Activated T-helper 17 cell treated with anti-CD3 and anti-CD28 coated beads, Interleukin-2, amount 50 U/mL, for 72 hours (primary cell): Measurements from ENCODE around the gene PTPRN2. TPM values are rescaled to one million over a fixed set of nuclear protein-coding genes. Genes with fewer than 3 reads are reported as not detected.

Source experiments
- ATAC-seq: fragments of 150-1000 bp; cut with Tn5 transposase; replicated peaks from 2 replicates; pipeline ENCODE4 v1.10.0; 2021; ENCODE audit warnings: mild to moderate bottlenecking, moderate library complexity
- H3K27ac Mint-ChIP-seq: one replicate; pipeline ENCODE4 v1.8.0; 2022; ENCODE audit warnings: mixed read lengths
- H3K27me3 Mint-ChIP-seq: one replicate; pipeline ENCODE4 v1.8.0; 2022; ENCODE audit warnings: mixed read lengths
- H3K36me3 Mint-ChIP-seq: one replicate; pipeline ENCODE4 v1.8.0; 2022; ENCODE audit warnings: low read depth, mild to moderate bottlenecking, mixed read lengths
- H3K4me1 Mint-ChIP-seq: one replicate; pipeline ENCODE4 v1.8.0; 2022; ENCODE audit warnings: mixed read lengths
- H3K4me3 Mint-ChIP-seq: one replicate; pipeline ENCODE4 v1.8.0; 2022; ENCODE audit warnings: mild to moderate bottlenecking, mixed read lengths
- H3K9me3 Mint-ChIP-seq: one replicate; pipeline ENCODE4 v1.8.0; 2022; ENCODE audit warnings: mixed read lengths
- total RNA-seq, 2 donors: library from RNA; stranded (reverse); gene quantifications; one replicate each; pipeline ENCODE4 v1.2.3, GENCODE V29; 2022

The PTPRN2 gene
- total RNA-seq, 2 donors from 2014 or later = 0.48 to 1.4 TPM

- no peak overlapping the region for H3K4me3 Mint-ChIP-seq
- no peak for ATAC-seq
- H3K9me3 Mint-ChIP-seq = no peaks in the 10 kb centered on the region
- H3K27ac Mint-ChIP-seq = no peak overlapping the region
- no peaks in the 10 kb centered on the region for H3K4me1 Mint-ChIP-seq
- H3K36me3 Mint-ChIP-seq = no peaks in the 10 kb centered on the region
- H3K27me3 Mint-ChIP-seq = peaks cover 38% of the 10 kb centered on the region
Observed at GRCh38 chr7:157687845-157688532, 899.6 kb downstream of the PTPRN2 start.

GRCh38 chr7:157687158-157687557 lies 900.5 kb downstream of the PTPRN2 start:
- H3K4me3 Mint-ChIP-seq = no peak overlapping the region
- H3K4me1 Mint-ChIP-seq = no peaks in the 10 kb centered on the region
- no peaks in the 10 kb centered on the region for H3K36me3 Mint-ChIP-seq
- H3K27ac Mint-ChIP-seq = no peak overlapping the region
- no peaks in the 10 kb centered on the region for H3K9me3 Mint-ChIP-seq
- no peak for ATAC-seq
- peaks cover 44% of the 10 kb centered on the region for H3K27me3 Mint-ChIP-seq

DNA sequence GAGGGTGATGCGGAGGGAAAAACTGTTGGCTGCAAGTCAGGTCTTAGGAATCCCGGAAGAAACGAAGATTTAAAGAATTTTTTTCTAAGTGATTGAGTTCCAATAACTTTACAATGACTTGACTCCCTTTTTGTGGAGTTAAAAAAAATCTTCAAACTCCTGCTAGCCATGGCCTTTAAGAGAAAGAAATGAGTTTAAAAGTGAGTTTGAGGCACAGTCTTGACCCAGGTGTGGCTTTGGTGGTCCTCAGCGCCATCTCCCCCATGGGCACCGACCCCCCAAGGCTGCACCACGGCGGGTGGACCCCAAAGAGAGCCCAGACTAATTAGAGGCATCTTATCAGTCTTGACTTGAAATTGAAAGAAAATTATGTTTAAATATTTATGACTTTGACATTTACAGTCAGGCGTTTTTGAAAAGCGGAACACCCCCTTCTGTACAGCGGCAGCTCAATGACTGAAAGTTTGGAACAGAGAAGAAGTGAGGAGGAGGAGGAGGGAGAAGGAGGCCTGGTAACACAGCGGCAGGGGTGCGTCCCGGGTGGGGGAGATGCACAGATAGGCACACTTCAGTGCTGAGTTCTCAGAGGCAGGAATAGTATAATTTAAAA lies 901.2 kb downstream of the PTPRN2 start:
- Mint-ChIP-seq H3K27ac (no peak overlapping the region), H3K36me3 (no peaks in the 10 kb centered on the region), H3K9me3 (no peaks in the 10 kb centered on the region), H3K4me3 (no peak overlapping the region), H3K4me1 (no peaks in the 10 kb centered on the region), H3K27me3 (peaks cover 49% of the 10 kb centered on the region)
- ATAC-seq = no peak

- H3K36me3 Mint-ChIP-seq = no peaks in the 10 kb centered on the region
- H3K27me3 Mint-ChIP-seq = peaks cover 51% of the 10 kb centered on the region
- H3K9me3 Mint-ChIP-seq = no peaks in the 10 kb centered on the region
- no peaks in the 10 kb centered on the region for H3K4me1 Mint-ChIP-seq
- no peak overlapping the region for H3K27ac Mint-ChIP-seq
- no peak overlapping the region for H3K4me3 Mint-ChIP-seq
- no peak for ATAC-seq
Observed at GRCh38 chr7:157685430-157686284, 902.0 kb downstream of the PTPRN2 start.

DNA sequence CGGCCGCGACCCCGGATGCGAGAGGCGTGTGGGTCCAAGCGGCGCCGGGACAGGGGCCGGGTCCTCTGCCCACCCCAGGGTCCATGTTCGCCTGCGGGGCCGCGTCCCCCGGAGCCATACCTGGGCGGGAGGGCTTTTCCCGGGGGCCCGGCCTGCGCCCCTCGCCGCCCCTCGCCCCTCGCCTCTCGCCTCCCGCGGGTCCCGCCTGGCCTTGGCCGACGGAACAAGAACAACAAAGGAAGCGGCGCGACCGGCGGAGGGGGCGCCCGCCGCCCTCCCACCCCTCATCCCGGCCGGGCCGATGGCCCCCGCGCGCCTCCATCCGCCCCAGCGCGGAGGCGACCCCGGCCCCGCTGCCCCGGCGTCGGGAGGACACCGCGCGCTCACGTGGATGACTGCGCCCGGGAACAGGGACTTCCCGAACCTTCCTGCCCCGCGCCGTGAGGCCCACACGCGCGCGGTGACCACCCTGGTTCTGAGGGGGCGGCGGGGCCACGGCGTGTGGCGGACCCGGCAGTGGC lies 902.7 kb downstream of the PTPRN2 start:
- H3K27ac Mint-ChIP-seq = no peak overlapping the region
- no peak overlapping the region for H3K4me3 Mint-ChIP-seq
- peaks cover 58% of the 10 kb centered on the region for H3K27me3 Mint-ChIP-seq
- H3K36me3 Mint-ChIP-seq = no peaks in the 10 kb centered on the region
- no peak for ATAC-seq
- no peaks in the 10 kb centered on the region for H3K4me1 Mint-ChIP-seq
- no peaks in the 10 kb centered on the region for H3K9me3 Mint-ChIP-seq

DNA sequence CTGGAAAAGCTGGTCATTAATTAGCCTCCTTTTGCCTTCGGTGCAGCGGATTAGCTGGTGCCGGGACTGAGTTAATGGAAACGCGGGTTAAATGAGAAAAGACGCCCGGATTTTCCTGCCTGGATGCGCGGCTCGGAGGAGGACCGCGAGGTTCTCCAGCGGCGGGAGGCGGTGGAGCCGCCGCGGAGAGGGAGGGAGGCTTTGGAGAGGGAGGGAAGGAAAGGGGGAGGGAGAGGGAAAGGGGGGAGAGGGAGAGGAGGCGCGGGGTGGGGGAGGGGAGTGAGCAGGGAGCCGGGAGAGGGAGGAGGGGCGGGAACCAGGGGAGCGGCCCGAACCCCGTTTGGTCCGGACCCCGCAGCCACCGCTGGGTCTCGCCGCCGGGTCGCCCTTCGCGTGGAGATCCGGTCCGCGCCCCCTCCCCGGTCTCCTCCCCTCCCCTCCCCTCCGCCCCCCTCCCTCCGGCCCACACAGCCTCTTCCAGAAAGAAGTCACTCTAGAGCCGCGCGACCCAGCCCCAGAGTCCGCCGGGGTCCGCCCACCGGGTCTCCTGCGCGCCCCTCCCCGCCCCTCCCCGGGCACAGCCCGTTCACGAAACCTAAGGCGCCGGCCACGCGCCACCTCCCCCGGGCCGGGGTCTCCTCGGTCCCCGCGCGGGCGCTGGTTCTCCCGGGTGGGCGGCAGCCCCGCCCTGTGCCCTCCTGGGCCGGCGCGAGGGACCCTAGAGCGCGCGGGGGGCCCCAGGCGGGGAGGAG lies 903.3 kb downstream of the PTPRN2 start:
- ATAC-seq = no peak
- Mint-ChIP-seq H3K36me3 (no peaks in the 10 kb centered on the region), H3K27ac (no peak overlapping the region), H3K9me3 (no peaks in the 10 kb centered on the region), H3K4me3 (no peak overlapping the region), H3K4me1 (no peaks in the 10 kb centered on the region), H3K27me3 (peaks cover 65% of the 10 kb centered on the region)

DNA sequence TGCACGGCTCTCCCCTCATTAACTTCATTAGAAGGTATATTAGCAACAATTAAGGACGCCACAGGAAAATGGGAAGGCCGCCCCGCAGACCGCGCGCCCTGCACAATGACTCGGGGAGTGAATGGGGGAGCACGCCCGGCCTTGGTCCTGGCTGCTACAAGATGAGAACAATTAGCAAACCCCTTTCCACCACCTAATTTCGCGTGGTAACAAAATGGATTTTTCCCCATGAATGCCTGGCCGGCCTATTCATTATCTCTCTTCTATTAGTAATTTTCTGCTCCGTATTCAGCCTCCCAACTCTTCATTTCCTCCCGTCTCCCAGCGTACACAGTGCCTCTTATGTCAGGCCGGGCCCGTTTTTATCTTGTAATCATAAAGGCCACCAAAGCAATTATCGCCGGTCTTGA lies 903.9 kb downstream of the PTPRN2 start:
- Mint-ChIP-seq H3K4me1 (no peaks in the 10 kb centered on the region), H3K27me3 (peaks cover 69% of the 10 kb centered on the region), H3K9me3 (no peaks in the 10 kb centered on the region), H3K36me3 (no peaks in the 10 kb centered on the region), H3K4me3 (no peak overlapping the region), H3K27ac (no peak overlapping the region)
- ATAC-seq = no peak

- no peaks in the 10 kb centered on the region for H3K9me3 Mint-ChIP-seq
- no peak for ATAC-seq
- peaks cover 75% of the 10 kb centered on the region for H3K27me3 Mint-ChIP-seq
- H3K36me3 Mint-ChIP-seq = no peaks in the 10 kb centered on the region
- H3K4me1 Mint-ChIP-seq = no peaks in the 10 kb centered on the region
- H3K27ac Mint-ChIP-seq = no peak overlapping the region
- H3K4me3 Mint-ChIP-seq = no peak overlapping the region
Observed at GRCh38 chr7:157682946-157683746, 904.5 kb downstream of the PTPRN2 start.

- ATAC-seq = no peak
- Mint-ChIP-seq H3K27me3 (peaks cover 71% of the 10 kb centered on the region), H3K9me3 (no peaks in the 10 kb centered on the region), H3K4me1 (no peaks in the 10 kb centered on the region), H3K4me3 (no peak overlapping the region), H3K36me3 (no peaks in the 10 kb centered on the region), H3K27ac (no peak overlapping the region)
Observed at GRCh38 chr7:157682064-157682945, 905.3 kb downstream of the PTPRN2 start.

GRCh38 chr7:157679607-157680006 lies 908.0 kb downstream of the PTPRN2 start:
- Mint-ChIP-seq H3K9me3 (no peaks in the 10 kb centered on the region), H3K4me1 (no peaks in the 10 kb centered on the region), H3K27ac (no peak overlapping the region), H3K27me3 (peaks cover 82% of the 10 kb centered on the region), H3K4me3 (no peak overlapping the region), H3K36me3 (no peaks in the 10 kb centered on the region)
- no peak for ATAC-seq

- no peak overlapping the region for H3K27ac Mint-ChIP-seq
- peaks cover 80% of the 10 kb centered on the region for H3K27me3 Mint-ChIP-seq
- H3K4me3 Mint-ChIP-seq = no peak overlapping the region
Observed at GRCh38 chr7:157678501-157678900, 909.1 kb downstream of the PTPRN2 start.

GRCh38 chr7:157676456-157677255 lies 911.0 kb downstream of the PTPRN2 start:
- ATAC-seq = no peak

More at GRCh38 chr7:157678501-157678900, 909.1 kb downstream of the PTPRN2 start:
- ATAC-seq = no peak
- Mint-ChIP-seq H3K4me1 (no peaks in the 10 kb centered on the region), H3K9me3 (no peaks in the 10 kb centered on the region), H3K36me3 (no peaks in the 10 kb centered on the region)

More at GRCh38 chr7:157676456-157677255, 911.0 kb downstream of the PTPRN2 start:
- Mint-ChIP-seq H3K27me3 (peaks cover 67% of the 10 kb centered on the region), H3K4me3 (no peak overlapping the region), H3K4me1 (no peaks in the 10 kb centered on the region), H3K36me3 (no peaks in the 10 kb centered on the region), H3K9me3 (no peaks in the 10 kb centered on the region), H3K27ac (no peak overlapping the region)
